K562 (cell line): ENCODE data around the gene ANGEL2. TPM values are rescaled to one million over a fixed set of nuclear protein-coding genes. Genes with fewer than 3 reads are reported as not detected.

Source experiments
- E2F6 ChIP-seq, 2 experiments: IDR thresholded peaks; 2 replicates each; pipeline ENCODE4 v1.6.1; 2011; ENCODE audit warnings: borderline replicate concordance in 1 of 2, control low read depth in 1 of 2, low read depth in 1 of 2, low read length in 1 of 2, mild to moderate bottlenecking in 1 of 2, mixed read lengths in 1 of 2, moderate library complexity in 1 of 2; ENCODE audit not compliant: insufficient read depth in 1 of 2, insufficient read length in 1 of 2, poor library complexity in 1 of 2, severe bottlenecking in 1 of 2; ENCODE audit errors: extremely low read depth in 1 of 2
- HLTF ChIP-seq: fragments of 450-650 bp; IDR thresholded peaks from 2 replicates; pipeline ENCODE4 v1.6.1; 2016
- KDM5B ChIP-seq: fragments of 200-600 bp; sonication (generic); IDR thresholded peaks from 2 replicates; pipeline ENCODE4 v1.6.1; 2012; ENCODE audit warnings: low read depth, mild to moderate bottlenecking, moderate library complexity, low read length, control low read depth, inconsistent platforms; ENCODE audit not compliant: insufficient replicate concordance
- MTA3 ChIP-seq: fragments of 450-650 bp; formaldehyde crosslinking; IDR thresholded peaks from 2 replicates; pipeline ENCODE4 v1.6.1; 2017; ENCODE audit warnings: mild to moderate bottlenecking, borderline replicate concordance
- MYC ChIP-seq, 2 experiments: fragments of 250-450 bp in 1 of 2; sonication (Bioruptor Pico) in 1 of 2; IDR thresholded peaks; 2 replicates each; pipeline versions ENCODE4 v1.5.1 to v1.6.1; 2012 to 2021; ENCODE audit warnings: low read depth in 2 of 2, borderline replicate concordance in 1 of 2, improper control_type of control experiment in 1 of 2, low read length in 1 of 2, mild to moderate bottlenecking in 1 of 2, moderate library complexity in 1 of 2
- SMARCA4 ChIP-seq: fragments of 450-650 bp; IDR thresholded peaks from 2 replicates; pipeline ENCODE4 v1.6.1; 2016
- TCF3 ChIP-seq: sonication (generic); formaldehyde crosslinking; IDR thresholded peaks from 2 replicates; pipeline ENCODE4 v1.4.0; 2020; ENCODE audit warnings: mild to moderate bottlenecking, missing genetic modification reagents
- ZBTB33 ChIP-seq: sonication (generic); formaldehyde crosslinking; IDR thresholded peaks from 2 replicates; pipeline ENCODE4 v1.8.1; 2023; ENCODE audit warnings: mild to moderate bottlenecking, missing genetic modification reagents
- ZNF197 ChIP-seq: fragments of 200-800 bp; sonication (Bioruptor generic); IDR thresholded peaks from 2 replicates; pipeline ENCODE4 v1.6.1; 2016; ENCODE audit warnings: low read depth, missing genetic modification characterization, missing compliant biosample characterization
- ZNF444 ChIP-seq: fragments of 250-450 bp; sonication (Bioruptor Pico); IDR thresholded peaks from 2 replicates; pipeline ENCODE4 v1.4.0; 2020; ENCODE audit warnings: mild to moderate bottlenecking, moderate library complexity
- polyA plus RNA-seq, 8 experiments: library from polyadenylated mRNA; depleted of rRNA in 4 of 8; stranded (reverse) in 5 of 8; unstranded in 3 of 8; fragments of >200 nt; fragmentation: Nextera tagmentation in 2 of 8; fragmentation: Illumina TruSeq in 1 of 8; extraction: Ambion mirVana in 2 of 8; extraction: Trizol in 1 of 8; gene quantifications; 2 replicates each; pipeline versions ENCODE4 v1.2.1 to v1.2.3, GENCODE V29; 2011 to 2014; ENCODE audit warnings: inconsistent platforms in 1 of 8, missing spikeins in 1 of 8
- total RNA-seq, 7 experiments: library from RNA; depleted of rRNA in 6 of 7; stranded (reverse); fragments of >200 nt in 6 of 7; fragmentation: Illumina TruSeq in 2 of 7; extraction: Trizol in 2 of 7; gene quantifications; 2 replicates each; pipeline versions ENCODE4 v1.2.1 to v1.2.3, GENCODE V29; 2011 to 2021; ENCODE audit warnings: low replicate concordance in 1 of 7
- TF ChIP-seq, protein P1 (sequence below): fragments of 250-450 bp; sonication (Bioruptor Pico); IDR thresholded peaks from 2 replicates; pipeline ENCODE4 v1.4.0; 2020
- TF ChIP-seq, protein P2 (sequence below): sonication (generic); formaldehyde crosslinking; IDR thresholded peaks from 2 replicates; pipeline ENCODE4 v1.8.0; 2022; ENCODE audit warnings: mild to moderate bottlenecking, missing genetic modification reagents

ANGEL2 gene
- total and polyA plus RNA-seq, 9 of the 15 experiments (the other 6 are each of a cell fraction or from before 2014, with no cell fraction given) = 6.8 to 34.6 (median 26.2) TPM

DNA sequence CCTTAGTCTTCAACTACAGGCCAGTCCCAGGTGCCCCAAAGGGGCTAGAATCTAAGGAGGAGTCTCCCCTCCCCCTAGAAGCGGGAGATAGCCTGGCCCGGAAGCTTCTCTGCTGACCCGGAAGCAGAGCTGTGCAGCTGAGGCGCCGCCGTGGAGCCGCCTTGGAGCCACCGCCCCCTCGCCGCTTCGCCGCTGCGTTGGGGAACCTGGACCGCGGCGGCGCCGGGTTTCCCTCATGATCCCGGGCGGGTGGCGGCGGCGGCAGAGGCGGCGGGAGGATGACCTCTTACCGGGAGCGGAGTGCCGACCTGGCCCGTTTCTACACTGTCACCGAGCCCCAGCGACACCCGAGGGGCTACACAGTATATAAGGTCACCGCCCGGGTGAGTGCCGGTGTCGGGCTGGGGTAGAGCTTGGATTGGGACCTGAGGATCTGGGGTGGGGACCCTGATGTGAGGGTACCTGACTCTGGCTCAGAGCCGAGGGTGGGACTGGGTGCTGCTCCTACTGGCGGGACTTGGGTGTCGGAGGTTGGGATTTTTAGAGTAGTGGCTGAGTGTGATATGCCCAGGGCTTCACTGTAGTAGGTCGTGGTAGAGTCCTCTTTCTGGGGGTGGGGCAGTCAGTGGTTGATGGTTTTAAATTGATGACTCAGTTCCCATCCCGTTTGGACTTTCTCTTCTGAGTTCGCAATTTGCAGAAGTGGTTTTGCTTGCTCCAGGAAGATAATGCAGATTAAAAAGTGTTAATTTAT is 35.6 kb upstream of the ANGEL2 start, which contains the start of gene RPS6KC1 (continued):
- TF ChIP-seq E2F6 (IDR thresholded peaks at IDR 0.05; ENCODE audit: borderline replicate concordance in 1 of 2, extremely low read depth in 1 of 2, insufficient read depth in 1 of 2, insufficient read length in 1 of 2, low read depth in 1 of 2, low read length in 1 of 2, poor library complexity in 1 of 2, severe bottlenecking in 1 of 2) = peak in 1 of 2 experiments; percentile 91
- peak; percentile 51; the same call in 1 of the 2 replicates for TF ChIP-seq MTA3
- TF ChIP-seq ZNF444 (CRISPR knock-in tag) = peak; percentile 40; the same call in 1 of the 2 replicates
- peak; percentile 29 for TF ChIP-seq KDM5B
- TF ChIP-seq, protein P1, sequence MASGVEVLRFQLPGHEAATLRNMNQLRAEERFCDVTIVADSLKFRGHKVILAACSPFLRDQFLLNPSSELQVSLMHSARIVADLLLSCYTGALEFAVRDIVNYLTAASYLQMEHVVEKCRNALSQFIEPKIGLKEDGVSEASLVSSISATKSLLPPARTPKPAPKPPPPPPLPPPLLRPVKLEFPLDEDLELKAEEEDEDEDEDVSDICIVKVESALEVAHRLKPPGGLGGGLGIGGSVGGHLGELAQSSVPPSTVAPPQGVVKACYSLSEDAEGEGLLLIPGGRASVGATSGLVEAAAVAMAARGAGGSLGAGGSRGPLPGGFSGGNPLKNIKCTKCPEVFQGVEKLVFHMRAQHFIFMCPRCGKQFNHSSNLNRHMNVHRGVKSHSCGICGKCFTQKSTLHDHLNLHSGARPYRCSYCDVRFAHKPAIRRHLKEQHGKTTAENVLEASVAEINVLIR (CRISPR knock-in tag) = peak; percentile 46; the same call in 1 of the 2 replicates
- TF ChIP-seq, protein P2, sequence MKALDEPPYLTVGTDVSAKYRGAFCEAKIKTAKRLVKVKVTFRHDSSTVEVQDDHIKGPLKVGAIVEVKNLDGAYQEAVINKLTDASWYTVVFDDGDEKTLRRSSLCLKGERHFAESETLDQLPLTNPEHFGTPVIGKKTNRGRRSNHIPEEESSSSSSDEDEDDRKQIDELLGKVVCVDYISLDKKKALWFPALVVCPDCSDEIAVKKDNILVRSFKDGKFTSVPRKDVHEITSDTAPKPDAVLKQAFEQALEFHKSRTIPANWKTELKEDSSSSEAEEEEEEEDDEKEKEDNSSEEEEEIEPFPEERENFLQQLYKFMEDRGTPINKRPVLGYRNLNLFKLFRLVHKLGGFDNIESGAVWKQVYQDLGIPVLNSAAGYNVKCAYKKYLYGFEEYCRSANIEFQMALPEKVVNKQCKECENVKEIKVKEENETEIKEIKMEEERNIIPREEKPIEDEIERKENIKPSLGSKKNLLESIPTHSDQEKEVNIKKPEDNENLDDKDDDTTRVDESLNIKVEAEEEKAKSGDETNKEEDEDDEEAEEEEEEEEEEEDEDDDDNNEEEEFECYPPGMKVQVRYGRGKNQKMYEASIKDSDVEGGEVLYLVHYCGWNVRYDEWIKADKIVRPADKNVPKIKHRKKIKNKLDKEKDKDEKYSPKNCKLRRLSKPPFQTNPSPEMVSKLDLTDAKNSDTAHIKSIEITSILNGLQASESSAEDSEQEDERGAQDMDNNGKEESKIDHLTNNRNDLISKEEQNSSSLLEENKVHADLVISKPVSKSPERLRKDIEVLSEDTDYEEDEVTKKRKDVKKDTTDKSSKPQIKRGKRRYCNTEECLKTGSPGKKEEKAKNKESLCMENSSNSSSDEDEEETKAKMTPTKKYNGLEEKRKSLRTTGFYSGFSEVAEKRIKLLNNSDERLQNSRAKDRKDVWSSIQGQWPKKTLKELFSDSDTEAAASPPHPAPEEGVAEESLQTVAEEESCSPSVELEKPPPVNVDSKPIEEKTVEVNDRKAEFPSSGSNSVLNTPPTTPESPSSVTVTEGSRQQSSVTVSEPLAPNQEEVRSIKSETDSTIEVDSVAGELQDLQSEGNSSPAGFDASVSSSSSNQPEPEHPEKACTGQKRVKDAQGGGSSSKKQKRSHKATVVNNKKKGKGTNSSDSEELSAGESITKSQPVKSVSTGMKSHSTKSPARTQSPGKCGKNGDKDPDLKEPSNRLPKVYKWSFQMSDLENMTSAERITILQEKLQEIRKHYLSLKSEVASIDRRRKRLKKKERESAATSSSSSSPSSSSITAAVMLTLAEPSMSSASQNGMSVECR (CRISPR knock-in tag) = peak; percentile 80
- peak; percentile 71 for TF ChIP-seq MYC (IDR thresholded peaks at IDR 0.05; ENCODE audit: low read depth, low read length)
- no peak for TF ChIP-seq MYC (CRISPR knock-in tag; IDR thresholded peaks at IDR 0.05; ENCODE audit: borderline replicate concordance, low read depth)
- TF ChIP-seq HLTF = 0 out of 2 replicates have a peak, but pooled peaks have one; percentile 57
- TF ChIP-seq ZNF197 = no peak; the same call in 1 of the 2 replicates
- TF ChIP-seq ZBTB33 (CRISPR knock-in tag) = peak; percentile 32; the same call in 1 of the 2 replicates
- peak; percentile 77 for TF ChIP-seq TCF3 (CRISPR knock-in tag)
- TF ChIP-seq SMARCA4 = peak; percentile 92
